ENCODE data around the gene PTPRF.

The PTPRF gene

GRCh38 chr1:43655953-43656352 is 125.3 kb downstream of the PTPRF start:
- DNase-seq (ENCODE audit: low spot score): no peak

DNA sequence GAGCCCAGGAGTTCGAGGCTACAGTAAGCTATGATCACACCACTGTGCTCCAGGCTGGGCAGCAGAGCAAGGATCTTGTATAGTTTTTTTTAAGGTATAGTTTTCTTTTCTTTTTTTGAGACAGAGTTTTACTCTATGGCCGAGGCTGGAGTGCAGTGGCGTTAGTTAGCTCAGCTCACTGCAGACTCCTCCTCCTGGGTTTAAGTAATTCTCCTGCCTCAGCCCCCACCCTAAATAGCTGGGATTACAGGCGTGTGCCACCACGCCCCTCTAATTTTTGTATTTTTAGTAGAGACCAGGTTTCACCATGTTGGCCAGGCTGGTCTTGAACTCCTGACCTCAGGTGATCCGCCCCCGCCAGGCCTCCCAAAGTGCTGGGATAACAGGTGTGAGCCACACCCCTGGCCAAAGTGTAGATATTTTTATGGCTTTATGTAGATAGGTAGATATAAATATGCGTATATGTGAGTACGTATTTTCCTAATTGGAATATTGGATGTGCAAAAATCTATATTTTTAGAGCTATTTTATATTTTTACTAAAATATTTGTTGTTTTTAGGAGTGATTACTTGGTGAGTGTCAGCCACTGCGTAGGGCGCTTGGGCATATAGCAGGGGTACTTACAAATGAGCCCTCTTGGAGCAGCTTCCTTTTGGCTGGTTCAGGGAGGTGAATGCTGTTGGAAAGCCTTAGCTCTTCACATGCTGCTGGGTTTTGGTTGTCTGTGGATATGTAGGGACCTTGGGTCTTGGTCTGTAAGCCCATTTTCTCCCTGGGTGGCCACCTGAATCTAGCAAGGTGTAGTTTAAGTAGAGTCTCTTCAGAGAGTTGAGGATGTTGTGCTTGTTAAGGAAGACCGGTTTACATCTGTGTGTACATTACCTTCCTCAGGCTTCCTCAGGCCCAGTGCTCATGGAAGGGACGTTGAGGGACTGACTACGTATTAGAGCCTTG is 128.8 kb downstream of the PTPRF start:
- DNase-seq (ENCODE audit: low spot score): no peak
- TF ChIP-seq, protein P1, sequence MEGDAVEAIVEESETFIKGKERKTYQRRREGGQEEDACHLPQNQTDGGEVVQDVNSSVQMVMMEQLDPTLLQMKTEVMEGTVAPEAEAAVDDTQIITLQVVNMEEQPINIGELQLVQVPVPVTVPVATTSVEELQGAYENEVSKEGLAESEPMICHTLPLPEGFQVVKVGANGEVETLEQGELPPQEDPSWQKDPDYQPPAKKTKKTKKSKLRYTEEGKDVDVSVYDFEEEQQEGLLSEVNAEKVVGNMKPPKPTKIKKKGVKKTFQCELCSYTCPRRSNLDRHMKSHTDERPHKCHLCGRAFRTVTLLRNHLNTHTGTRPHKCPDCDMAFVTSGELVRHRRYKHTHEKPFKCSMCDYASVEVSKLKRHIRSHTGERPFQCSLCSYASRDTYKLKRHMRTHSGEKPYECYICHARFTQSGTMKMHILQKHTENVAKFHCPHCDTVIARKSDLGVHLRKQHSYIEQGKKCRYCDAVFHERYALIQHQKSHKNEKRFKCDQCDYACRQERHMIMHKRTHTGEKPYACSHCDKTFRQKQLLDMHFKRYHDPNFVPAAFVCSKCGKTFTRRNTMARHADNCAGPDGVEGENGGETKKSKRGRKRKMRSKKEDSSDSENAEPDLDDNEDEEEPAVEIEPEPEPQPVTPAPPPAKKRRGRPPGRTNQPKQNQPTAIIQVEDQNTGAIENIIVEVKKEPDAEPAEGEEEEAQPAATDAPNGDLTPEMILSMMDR (IDR thresholded peaks at IDR 0.05; ENCODE audit: extremely low read depth, missing control alignments): no peak

More at GRCh38 chr1:43655953-43656352, 125.3 kb downstream of the PTPRF start:
- TF ChIP-seq, protein P1 (IDR thresholded peaks at IDR 0.05; ENCODE audit: extremely low read depth, missing control alignments): no peak

- TF ChIP-seq, protein P1 (IDR thresholded peaks at IDR 0.05; ENCODE audit: extremely low read depth, missing control alignments): no peak
- DNase-seq (ENCODE audit: low spot score): no peak
Measured at GRCh38 chr1:43660355-43660754, 129.7 kb downstream of the PTPRF start.

DNA sequence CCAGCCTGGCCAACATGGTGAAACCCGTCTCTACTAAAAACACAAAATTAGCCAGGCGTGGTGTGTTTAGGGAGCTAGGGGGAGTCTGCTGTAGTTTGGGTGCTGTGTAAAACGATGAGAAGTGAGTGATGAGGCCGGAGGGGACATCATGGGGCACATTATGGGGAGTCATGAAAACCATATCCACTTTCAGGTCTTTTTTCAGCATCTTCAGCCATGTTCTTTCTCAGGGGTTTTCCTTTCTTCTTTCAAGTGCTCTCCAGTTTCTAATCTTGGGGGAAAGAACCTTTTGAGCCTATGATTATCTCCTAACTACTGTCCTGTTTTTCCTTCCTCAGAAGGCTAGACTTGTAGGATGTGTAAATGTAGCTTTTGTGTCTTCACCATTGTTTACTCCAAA is 133.7 kb downstream of the PTPRF start:
- DNase-seq (ENCODE audit: low spot score): peak; percentile 47
- TF ChIP-seq, protein P1 (IDR thresholded peaks at IDR 0.05; ENCODE audit: extremely low read depth, missing control alignments): no peak

DNA sequence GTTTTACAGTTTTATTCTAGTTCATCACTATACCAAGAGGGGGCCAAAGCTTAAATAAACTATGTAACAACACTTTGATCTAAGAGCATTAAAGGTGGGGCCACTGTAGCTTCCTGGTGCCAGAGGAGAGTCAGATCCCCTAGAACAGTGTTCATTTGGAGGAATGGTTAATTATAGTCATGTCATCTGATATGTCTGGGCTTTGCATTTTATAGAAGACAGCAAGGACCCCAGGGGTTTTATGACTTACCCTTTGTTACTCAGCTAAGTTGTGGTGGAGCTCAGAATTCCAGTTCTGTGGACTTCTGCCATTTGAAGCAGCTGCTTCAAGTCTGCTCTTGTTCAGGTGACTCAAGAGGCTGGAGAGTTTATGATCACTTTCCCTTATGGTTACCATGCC is 135.9 kb downstream of the PTPRF start:
- TF ChIP-seq, protein P1 (IDR thresholded peaks at IDR 0.05; ENCODE audit: extremely low read depth, missing control alignments): no peak
- DNase-seq (ENCODE audit: low spot score): no peak

DNA sequence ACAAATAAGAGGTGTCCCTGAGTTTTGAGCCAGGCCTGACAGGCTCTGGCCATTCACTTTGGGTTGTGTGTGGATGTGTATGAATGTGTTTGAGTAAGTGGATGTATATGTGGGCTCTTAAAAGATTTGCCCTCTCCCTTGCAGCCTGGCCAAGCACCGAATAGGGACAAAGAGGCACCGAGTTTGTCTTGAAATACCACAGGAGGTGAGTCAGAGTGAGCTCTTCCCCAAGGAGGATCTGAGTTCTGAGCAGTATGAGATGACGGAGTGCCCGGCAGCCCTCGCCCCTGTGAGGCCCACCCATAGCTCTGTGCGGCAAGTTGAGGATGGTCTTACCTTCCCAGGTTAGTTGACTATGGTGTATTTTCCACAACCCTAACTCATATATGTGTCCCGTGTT is 138.3 kb downstream of the PTPRF start:
- no peak for DNase-seq (ENCODE audit: low spot score)
- TF ChIP-seq, protein P1 (IDR thresholded peaks at IDR 0.05; ENCODE audit: extremely low read depth, missing control alignments): no peak

DNA sequence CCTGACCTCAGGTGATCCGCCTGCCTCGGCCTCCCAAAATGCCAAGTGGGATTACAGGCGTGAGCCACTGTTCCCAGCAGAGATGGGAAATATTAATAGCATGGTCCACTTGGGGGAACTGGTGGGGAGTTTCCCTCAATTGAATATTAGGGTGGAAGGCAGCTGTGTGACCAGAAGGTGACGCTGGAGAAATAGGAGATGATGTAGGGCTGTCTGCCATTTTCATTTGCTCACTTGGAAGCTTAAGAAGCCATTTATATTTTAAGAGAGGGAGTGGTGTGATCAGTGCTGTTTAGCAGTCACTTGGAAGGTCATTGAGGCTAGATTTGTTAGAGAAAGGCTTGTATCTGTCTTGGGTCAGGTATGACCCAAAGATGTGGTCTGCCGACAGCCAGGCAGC is 139.2 kb downstream of the PTPRF start:
- TF ChIP-seq, protein P1 (IDR thresholded peaks at IDR 0.05; ENCODE audit: extremely low read depth, missing control alignments): no peak
- DNase-seq (ENCODE audit: low spot score): no peak

Data from GM20000 (cell line).